OCI-LY1 (cell line): ENCODE results near the gene NNT.

Experiments
- H2AFZ ChIP-seq: fragments of 200-600 bp; sonication (generic), shearing (Covaris generic); 2 replicates; pipeline ENCODE4 v1.6.0; 2014; ENCODE audit warnings: antibody characterized with exemption, mild to moderate bottlenecking, low read length
- H3F3A ChIP-seq: fragments of 200-600 bp; sonication (generic), shearing (Covaris generic); 2 replicates; pipeline ENCODE4 v1.6.0; 2014; ENCODE audit warnings: mild to moderate bottlenecking, antibody characterized with exemption, low read length, moderate library complexity; ENCODE audit not compliant: insufficient read depth
- H3K27ac ChIP-seq: fragments of 200-600 bp; sonication (generic); 2 replicates; pipeline ENCODE4 v1.5.1; 2014; ENCODE audit warnings: low read length, mixed run types, mild to moderate bottlenecking, low read depth; ENCODE audit not compliant: poor library complexity, severe bottlenecking
- H3K27me3 ChIP-seq: fragments of 200-600 bp; sonication (generic); 2 replicates; pipeline ENCODE4 v1.6.0; 2014; ENCODE audit warnings: antibody characterized with exemption, mild to moderate bottlenecking, low read length, moderate library complexity; ENCODE audit not compliant: insufficient read depth
- H3K36me3 ChIP-seq: fragments of 200-600 bp; sonication (generic); 2 replicates; pipeline ENCODE4 v1.6.1; 2014; ENCODE audit warnings: mild to moderate bottlenecking, antibody characterized with exemption, low read length, moderate library complexity, mixed read lengths; ENCODE audit not compliant: insufficient read depth
- H3K4me1 ChIP-seq: fragments of 200-600 bp; sonication (generic); 2 replicates; pipeline ENCODE4 v1.5.1; 2014; ENCODE audit warnings: mild to moderate bottlenecking, low read length, moderate library complexity; ENCODE audit not compliant: insufficient read depth, severe bottlenecking
- H3K4me2 ChIP-seq: fragments of 200-600 bp; sonication (generic), shearing (Covaris generic); 2 replicates; pipeline ENCODE4 v1.6.1; 2014; ENCODE audit warnings: low read length
- H3K4me3 ChIP-seq: fragments of 200-600 bp; sonication (generic); 2 replicates; pipeline ENCODE4 v1.5.1; 2014; ENCODE audit warnings: low read length, low read depth, mild to moderate bottlenecking, mixed read lengths; ENCODE audit not compliant: poor library complexity, severe bottlenecking
- H3K79me2 ChIP-seq: fragments of 200-600 bp; shearing (Covaris generic); 2 replicates; pipeline ENCODE4 v1.6.1; 2016; ENCODE audit warnings: mixed run types, low read length, mixed read lengths; ENCODE audit not compliant: insufficient read depth
- H3K9ac ChIP-seq: fragments of 200-600 bp; sonication (generic), shearing (Covaris generic); 2 replicates; pipeline ENCODE4 v1.6.1; 2014; ENCODE audit warnings: mild to moderate bottlenecking, low read length, mixed read lengths
- H3K9me2 ChIP-seq: fragments of 200-600 bp; sonication (generic), shearing (Covaris generic); 2 replicates; pipeline ENCODE4 v1.6.1; 2014; ENCODE audit warnings: low read depth, mild to moderate bottlenecking, low read length, mixed read lengths
- H3K9me3 ChIP-seq: fragments of 200-600 bp; shearing (Covaris generic); 2 replicates; pipeline ENCODE4 v1.6.1; 2014; ENCODE audit warnings: low read length, mixed read lengths
- H4K20me1 ChIP-seq: fragments of 200-600 bp; sonication (generic), shearing (Covaris generic); 2 replicates; pipeline ENCODE4 v1.6.0; 2016; ENCODE audit warnings: mild to moderate bottlenecking, low read length; ENCODE audit not compliant: insufficient read depth
- CTCF ChIP-seq: fragments of 200-600 bp; sonication (generic), shearing (Covaris generic); IDR thresholded peaks from 2 replicates; pipeline ENCODE4 v1.5.1; 2017; ENCODE audit warnings: mild to moderate bottlenecking, antibody characterized with exemption, low read length, moderate library complexity, mixed read lengths
- EZH2 ChIP-seq: fragments of 200-600 bp; sonication (generic), shearing (Covaris generic); IDR thresholded peaks from 2 replicates; pipeline ENCODE4 v1.8.0; 2017; ENCODE audit warnings: borderline replicate concordance, mixed run types, mild to moderate bottlenecking, antibody characterized with exemption, low read length, moderate library complexity, mixed read lengths

The NNT gene

GRCh38 chr5:43643750-43644149, 40.8 kb downstream of the NNT start:
- Histone ChIP-seq H3K4me2 (no peak overlapping the region), H3K36me3 (peaks cover 32% of the 10 kb centered on the region), H3K9me3 (no peaks in the 10 kb centered on the region), H3K9me2 (no peaks in the 10 kb centered on the region), H3K79me2 (no peaks in the 10 kb centered on the region), H3K27ac (no peak overlapping the region), H3K4me3 (no peak overlapping the region), H3K27me3 (no peaks in the 10 kb centered on the region), H2AFZ (no peak overlapping the region), H3K9ac (no peak overlapping the region), H3K4me1 (no peaks in the 10 kb centered on the region), H3F3A (0 out of 2 replicates have a peak, but pooled peaks cover 2% of the 10 kb centered on the region), H4K20me1 (no peaks in the 10 kb centered on the region)
- TF ChIP-seq CTCF (no peak), EZH2 (no peak)

DNA sequence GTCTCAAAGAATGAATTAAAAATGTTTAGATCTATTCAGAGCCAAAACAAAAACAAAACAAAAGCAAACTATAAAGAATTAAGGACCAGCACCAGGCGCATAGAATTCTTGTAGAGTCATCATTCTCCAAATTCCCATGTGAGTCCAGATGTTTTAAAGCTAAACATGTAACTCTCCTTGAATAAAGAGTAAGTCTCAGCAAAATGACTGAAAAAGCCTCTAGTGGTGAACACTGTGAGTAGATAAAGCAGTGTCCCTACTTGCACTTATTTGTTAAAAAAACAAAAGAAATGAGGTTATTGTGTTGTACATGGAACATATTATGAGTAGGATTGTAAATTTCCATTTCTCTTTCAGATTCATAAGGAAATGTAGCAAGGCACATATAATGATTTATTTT, 44.0 kb downstream of the NNT start:
- H3K36me3 ChIP-seq: peaks cover 64% of the 10 kb centered on the region
- H3K9me2 ChIP-seq: no peaks in the 10 kb centered on the region
- H3K27me3 ChIP-seq: no peaks in the 10 kb centered on the region
- H3K4me3 ChIP-seq: no peak overlapping the region
- 0 out of 2 replicates have a peak, but pooled peaks cover 2% of the 10 kb centered on the region for H3F3A ChIP-seq
- no peak overlapping the region for H3K4me2 ChIP-seq
- no peaks in the 10 kb centered on the region for H3K9me3 ChIP-seq
- H3K27ac ChIP-seq: no peak overlapping the region
- H3K79me2 ChIP-seq: no peaks in the 10 kb centered on the region
- H3K4me1 ChIP-seq: no peaks in the 10 kb centered on the region
- H2AFZ ChIP-seq: no peak overlapping the region
- no peaks in the 10 kb centered on the region for H4K20me1 ChIP-seq
- TF ChIP-seq EZH2 (no peak), CTCF (no peak)
- no peak overlapping the region for H3K9ac ChIP-seq

GRCh38 chr5:43647789-43648188, 44.8 kb downstream of the NNT start:
- Histone ChIP-seq H3K9ac (no peak overlapping the region), H3K9me3 (no peaks in the 10 kb centered on the region), H3K36me3 (peaks cover 72% of the 10 kb centered on the region), H3K4me3 (no peak overlapping the region), H3K9me2 (no peaks in the 10 kb centered on the region), H4K20me1 (no peaks in the 10 kb centered on the region), H3F3A (0 out of 2 replicates have a peak, but pooled peaks cover 2% of the 10 kb centered on the region), H3K27me3 (no peaks in the 10 kb centered on the region), H2AFZ (no peak overlapping the region), H3K4me2 (no peak overlapping the region), H3K79me2 (no peaks in the 10 kb centered on the region), H3K27ac (no peak overlapping the region), H3K4me1 (no peaks in the 10 kb centered on the region)
- TF ChIP-seq CTCF: no peak
- no peak for TF ChIP-seq EZH2
